Measurements from ENCODE around the gene IRF9.

- TF ChIP-seq POLR2A (IDR thresholded peaks at IDR 0.05) (no peak), POLR2AphosphoS5 (IDR thresholded peaks at IDR 0.05) (no peak), EP300 (IDR thresholded peaks at IDR 0.05) (no peak)
- TF ChIP-seq, protein P1, sequence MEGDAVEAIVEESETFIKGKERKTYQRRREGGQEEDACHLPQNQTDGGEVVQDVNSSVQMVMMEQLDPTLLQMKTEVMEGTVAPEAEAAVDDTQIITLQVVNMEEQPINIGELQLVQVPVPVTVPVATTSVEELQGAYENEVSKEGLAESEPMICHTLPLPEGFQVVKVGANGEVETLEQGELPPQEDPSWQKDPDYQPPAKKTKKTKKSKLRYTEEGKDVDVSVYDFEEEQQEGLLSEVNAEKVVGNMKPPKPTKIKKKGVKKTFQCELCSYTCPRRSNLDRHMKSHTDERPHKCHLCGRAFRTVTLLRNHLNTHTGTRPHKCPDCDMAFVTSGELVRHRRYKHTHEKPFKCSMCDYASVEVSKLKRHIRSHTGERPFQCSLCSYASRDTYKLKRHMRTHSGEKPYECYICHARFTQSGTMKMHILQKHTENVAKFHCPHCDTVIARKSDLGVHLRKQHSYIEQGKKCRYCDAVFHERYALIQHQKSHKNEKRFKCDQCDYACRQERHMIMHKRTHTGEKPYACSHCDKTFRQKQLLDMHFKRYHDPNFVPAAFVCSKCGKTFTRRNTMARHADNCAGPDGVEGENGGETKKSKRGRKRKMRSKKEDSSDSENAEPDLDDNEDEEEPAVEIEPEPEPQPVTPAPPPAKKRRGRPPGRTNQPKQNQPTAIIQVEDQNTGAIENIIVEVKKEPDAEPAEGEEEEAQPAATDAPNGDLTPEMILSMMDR (IDR thresholded peaks at IDR 0.05): no peak
Measured at GRCh38 chr14:24192933-24193332, 31.9 kb downstream of the IRF9 start.
